GM21737 (cell line): ENCODE results near the gene STX10.

Experiments
- ATAC-seq: cut with Tn5 transposase; IDR thresholded peaks from one replicate; pipeline ENCODE4 v1.9.1; 2021; ENCODE audit warnings: mild to moderate bottlenecking, moderate library complexity; ENCODE audit not compliant: unreplicated experiment

The STX10 gene

GRCh38 chr19:13101590-13102415, 48.4 kb downstream of the STX10 start:
- no peak for ATAC-seq

DNA sequence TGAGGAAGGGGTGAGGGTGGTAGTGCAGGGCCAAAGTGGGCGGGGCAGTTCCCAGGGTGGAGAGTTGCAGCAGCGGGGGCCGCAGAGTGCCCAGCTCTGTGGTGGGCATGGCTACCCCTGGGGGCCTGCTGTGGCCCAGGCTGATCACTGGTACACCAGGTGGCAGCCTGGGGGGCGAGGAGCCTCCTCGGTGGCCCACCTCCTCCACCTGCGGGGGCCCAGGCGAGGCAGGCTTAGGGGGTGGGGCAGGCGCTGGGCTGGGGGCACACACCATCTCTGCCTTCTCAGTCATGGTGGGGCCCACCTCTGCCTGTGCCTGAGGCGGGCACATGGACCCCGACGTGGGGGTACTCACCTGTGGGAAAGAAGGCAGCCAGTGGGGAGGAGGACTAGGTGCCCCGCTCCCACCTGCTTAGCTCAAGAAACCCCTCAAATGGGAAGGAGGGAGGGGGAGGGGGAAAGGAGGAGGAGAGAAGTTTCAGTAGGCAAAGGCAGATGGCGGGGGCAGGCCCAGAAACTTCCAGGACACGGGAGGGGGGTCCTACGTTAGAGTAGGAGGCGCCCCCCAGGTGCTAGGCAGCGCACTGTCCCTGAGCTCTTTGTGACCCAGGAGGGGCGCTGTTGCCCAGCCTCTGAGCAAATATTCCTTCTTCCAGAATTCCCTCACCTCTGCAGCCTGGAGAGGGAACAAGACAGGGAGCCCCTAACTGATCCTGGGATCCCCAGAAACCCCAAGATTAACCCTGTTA, 49.2 kb downstream of the STX10 start:
- ATAC-seq = no peak

DNA sequence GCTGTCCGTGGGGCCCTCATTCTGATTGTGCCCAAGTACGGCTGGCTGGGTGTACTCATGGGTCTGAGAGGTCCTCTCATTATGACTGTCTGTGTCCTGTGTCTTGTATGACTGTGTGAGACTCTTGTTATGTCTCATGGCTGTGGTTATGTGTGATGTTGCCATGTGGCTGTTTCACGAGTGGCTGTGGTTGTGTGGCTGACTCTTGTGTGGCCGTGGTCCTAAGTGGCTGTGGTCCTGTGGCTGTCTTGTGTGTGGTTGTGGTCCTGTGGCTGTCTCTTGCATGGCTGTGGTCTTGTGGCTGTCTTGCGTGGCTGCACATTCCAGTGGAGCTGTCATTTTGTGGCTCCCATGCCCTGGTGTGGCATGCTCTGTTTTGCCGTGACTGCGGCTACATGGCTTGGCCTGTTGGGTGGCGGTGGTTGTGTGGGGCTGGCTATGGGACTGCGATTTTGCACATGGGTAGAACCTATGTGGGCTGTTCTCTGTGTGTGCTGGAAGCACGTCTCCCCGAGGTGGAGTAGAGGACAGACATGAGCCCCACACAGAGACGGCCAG, 50.1 kb downstream of the STX10 start:
- no peak for ATAC-seq

DNA sequence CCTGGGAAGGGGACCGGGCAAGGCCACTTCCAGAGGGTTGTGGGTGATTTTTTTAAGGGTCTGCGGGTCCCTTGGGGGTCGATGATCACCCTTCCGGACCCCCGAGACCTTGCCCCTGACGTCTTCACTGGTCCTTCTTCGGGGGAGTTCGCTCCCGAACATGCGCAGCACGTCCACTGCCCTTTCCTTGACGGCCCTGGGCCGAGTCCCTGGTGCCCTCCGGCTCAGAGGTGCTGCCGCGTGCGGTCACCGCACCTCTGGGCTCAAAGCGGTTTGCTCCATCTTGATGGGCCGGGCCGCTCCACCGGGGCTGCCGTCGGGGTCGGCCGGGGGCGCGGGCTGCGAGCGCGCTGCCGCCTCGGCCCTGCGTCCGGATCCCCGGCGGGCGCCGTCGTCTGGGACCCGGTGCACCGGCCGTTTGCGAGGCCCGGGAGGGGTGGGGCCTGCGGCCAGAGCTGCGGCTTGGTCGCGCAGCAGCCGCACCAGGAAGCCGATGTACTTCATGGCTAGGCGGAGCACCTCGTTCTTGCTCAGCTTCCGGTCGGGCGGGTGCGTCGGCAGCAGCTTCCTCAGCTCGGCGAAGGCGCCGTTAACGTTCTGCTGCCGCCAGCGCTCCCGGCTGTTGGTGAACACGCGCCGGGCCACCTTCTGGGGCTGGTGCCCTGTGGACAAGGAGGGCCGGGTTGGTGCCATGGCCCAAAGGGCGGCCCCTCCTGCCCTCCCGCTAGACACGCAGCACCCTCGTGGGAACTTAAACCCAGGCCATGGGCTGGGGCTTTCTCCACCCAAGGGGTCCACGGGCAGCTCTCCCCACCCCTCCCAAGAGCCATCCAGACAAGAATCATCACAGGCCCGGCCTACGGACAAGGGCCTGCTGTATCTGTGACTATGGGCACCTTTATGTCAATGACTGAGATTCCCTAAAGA, 50.8 kb downstream of the STX10 start:
- no peak for ATAC-seq

- ATAC-seq = no peak
Measured at GRCh38 chr19:13098277-13099072, 51.7 kb downstream of the STX10 start.

DNA sequence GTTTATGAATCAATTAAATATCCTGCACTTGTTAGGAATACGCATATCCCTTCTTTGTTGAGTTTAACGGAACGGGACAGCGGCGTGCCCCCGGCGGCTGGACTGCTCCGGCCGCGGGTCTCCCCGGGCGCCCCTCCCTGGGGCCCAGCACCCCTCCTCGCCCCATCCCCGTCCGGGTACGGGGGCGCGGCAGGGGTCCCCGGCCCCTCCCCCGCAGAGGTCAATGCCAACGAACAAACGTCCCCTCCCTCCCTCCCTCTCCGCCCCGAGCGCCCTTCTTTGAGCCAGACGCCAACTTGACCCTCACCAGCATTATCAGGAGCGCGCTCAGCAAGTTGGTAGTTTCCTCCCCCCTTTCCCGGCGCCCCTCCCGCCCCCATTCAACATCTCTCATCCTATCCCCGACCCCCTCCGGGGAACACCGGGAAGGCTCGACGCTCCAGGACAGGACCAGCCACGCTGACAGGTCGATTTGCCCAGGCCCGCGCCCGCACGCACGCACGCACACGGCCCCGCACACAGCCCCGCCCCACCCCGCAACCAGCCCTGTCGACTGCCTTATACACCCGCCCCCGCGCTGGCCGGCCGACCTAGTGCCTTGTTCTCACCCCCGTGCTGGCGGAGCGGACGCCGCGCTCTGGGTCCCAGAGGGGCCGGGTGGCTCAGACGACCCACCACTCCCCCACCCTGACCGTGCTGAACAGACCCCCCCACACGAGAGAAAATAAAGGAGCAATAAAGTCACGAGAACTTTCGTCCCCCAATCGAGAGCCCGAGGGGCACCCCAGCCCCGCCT, 52.5 kb downstream of the STX10 start:
- no peak for ATAC-seq

DNA sequence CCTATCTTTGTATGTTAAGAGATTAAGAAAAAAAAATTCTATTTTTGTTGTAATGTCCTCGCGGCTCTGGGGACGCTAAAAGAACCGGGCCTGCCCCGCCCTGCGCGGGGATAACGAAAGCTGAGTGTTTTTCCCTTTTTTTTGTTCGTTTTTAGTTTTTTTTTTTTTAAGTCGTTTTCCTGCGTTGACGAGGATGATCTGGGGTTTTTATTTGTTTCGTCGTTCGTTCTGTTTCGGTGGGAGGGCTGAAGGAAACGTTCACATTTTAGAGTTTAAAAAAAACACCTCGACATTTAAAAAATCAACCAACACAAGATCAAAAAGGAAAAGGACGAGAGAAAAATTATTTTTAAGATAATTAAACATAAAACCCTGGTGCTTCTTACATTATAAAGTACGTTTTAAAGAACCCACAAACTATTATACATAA, 53.1 kb downstream of the STX10 start:
- no peak for ATAC-seq

DNA sequence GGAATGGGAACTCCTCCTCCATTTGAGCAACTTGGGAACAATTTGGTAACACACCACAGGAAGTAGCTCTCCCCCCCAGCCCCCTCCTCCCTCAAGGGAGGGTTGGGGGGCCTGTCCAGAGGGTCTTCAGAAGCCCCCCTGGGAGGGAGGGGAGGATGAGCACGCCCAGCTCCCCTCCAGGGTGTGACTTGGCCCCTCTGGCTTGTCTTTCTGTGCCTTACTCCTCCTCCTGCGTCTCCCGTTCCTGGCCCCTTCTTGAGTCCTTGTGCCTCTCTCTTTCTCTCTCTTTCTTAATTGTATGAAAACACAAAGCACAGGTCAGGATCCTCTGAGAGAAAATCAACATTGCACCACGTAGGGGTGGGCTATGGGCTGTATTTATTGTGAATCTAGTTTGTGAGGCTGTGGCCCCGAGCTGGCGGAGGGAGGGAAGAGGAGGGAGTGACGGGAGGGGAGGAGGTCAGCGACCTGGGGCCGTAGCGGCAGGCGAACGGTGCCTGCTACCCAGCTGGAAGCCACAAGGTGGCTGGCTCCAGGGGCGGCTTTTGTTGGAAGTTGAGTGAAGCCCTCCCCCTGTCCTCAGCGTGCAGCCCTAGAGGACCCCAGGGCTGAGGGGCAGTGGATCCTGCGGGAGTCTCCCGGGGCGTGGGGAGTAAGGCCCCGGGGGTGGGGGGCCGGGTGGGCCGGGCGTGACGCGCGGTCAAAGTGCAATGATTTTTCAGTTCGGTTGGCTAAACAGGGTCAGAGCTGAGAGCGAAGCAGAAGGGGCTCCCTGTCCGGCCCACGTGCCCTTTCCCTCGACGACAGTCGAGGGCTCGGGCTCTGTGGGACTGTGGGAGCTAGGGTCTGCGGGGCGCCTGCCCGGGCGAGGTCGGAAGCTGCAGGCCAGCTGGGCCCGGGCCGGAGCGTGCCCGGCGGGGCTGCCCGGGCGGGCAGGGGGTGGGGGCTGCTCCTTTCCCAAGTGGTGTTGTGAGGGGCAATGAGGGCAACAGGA, 53.9 kb downstream of the STX10 start:
- no peak for ATAC-seq

- ATAC-seq = no peak
Measured at GRCh38 chr19:13095393-13095784, 54.8 kb downstream of the STX10 start.

- ATAC-seq = no peak
Measured at GRCh38 chr19:13094771-13095392, 55.3 kb downstream of the STX10 start.

- no peak for ATAC-seq
Measured at GRCh38 chr19:13094106-13094504, 56.1 kb downstream of the STX10 start.
